ENCODE measurements around the gene PDILT. TPM values are rescaled to one million over a fixed set of nuclear protein-coding genes. Genes with fewer than 3 reads are reported as not detected.

The PDILT gene
- total and polyA plus RNA-seq, 9 of the 15 experiments (the other 6 are each of a cell fraction or from before 2014, with no cell fraction given), result not detected

GRCh38 chr16:20372701-20373100 is 31.8 kb downstream of the PDILT start:
- Histone ChIP-seq H3K4me1 (replicated peaks in 1 of 2; ENCODE audit: control insufficient read depth in 2 of 2, insufficient read depth in 2 of 2, low read length in 2 of 2) (no peaks in the 10 kb centered on the region), H3K27me3 (ENCODE audit: control insufficient read depth in 2 of 2, insufficient read depth in 2 of 2, low read length in 2 of 2) (no peaks in the 10 kb centered on the region), H2AFZ (ENCODE audit: low read depth, low read length) (no peak overlapping the region), H4K20me1 (replicated peaks; ENCODE audit: control insufficient read depth, insufficient read depth, low read length) (no peaks in the 10 kb centered on the region), H3K36me3 (ENCODE audit: control insufficient read depth, insufficient read depth, low read length) (no peaks in the 10 kb centered on the region), H3K9me1 (ENCODE audit: control insufficient read depth, insufficient read depth, low read length) (no peaks in the 10 kb centered on the region), H3K4me2 (ENCODE audit: insufficient read depth, low read length) (no peak overlapping the region), H3K79me2 (ENCODE audit: control insufficient read depth, insufficient read depth, low read length) (no peaks in the 10 kb centered on the region), H3K4me3 (no peak overlapping the region), H3K9ac (ENCODE audit: insufficient read depth in 1 of 2, low read depth in 2 of 2, low read length in 2 of 2) (no peak overlapping the region), H3K27ac (ENCODE audit: extremely low read depth, low read depth, low read length) (no peak overlapping the region), H3K9me3 (replicated peaks; ENCODE audit: control insufficient read depth, insufficient read depth, low read depth, low read length) (no peaks in the 10 kb centered on the region)
- POLR2A ChIA-PET, result interaction anchor here (0.6 to 0.7 kb wide), 2 partner anchors 10 to 428 kb away, joined by 3 read pairs; no protein-coding TSS in a partner anchor
- intact Hi-C loops (cut with micrococcal nuclease), result no loop called here
- BruUV-seq (replicated peaks), result no TSS peak
- CTCF ChIA-PET (ENCODE audit: low intra/inter-chr PET ratio), result no interaction called here
- FAIRE-seq (no peak), ATAC-seq (no peak), DNase-seq (ENCODE audit: extremely low read depth in 1 of 4, low spot score in 3 of 4) (no peak)
- WGBS (ENCODE audit: insufficient coverage, low coverage, missing lambda C conversion rate), result under 1% methylated on average over 5 of the region's 5 CpGs
- in situ Hi-C loops (cut with MboI), result no loop called here
- no peak for TF ChIP-seq ETV1 (tag; conservative IDR thresholded peaks at IDR 0.05; ENCODE audit: low read depth)
- TF ChIP-seq ILK (tag; IDR thresholded peaks at IDR 0.05; ENCODE audit: borderline replicate concordance, low read depth), result no peak
- TF ChIP-seq FOXP4 (CRISPR knock-in tag; IDR thresholded peaks at IDR 0.05; ENCODE audit: borderline replicate concordance), result no peak
- TF ChIP-seq, protein P1, sequence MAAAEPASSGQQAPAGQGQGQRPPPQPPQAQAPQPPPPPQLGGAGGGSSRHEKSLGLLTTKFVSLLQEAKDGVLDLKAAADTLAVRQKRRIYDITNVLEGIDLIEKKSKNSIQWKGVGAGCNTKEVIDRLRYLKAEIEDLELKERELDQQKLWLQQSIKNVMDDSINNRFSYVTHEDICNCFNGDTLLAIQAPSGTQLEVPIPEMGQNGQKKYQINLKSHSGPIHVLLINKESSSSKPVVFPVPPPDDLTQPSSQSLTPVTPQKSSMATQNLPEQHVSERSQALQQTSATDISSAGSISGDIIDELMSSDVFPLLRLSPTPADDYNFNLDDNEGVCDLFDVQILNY (CRISPR knock-in tag; IDR thresholded peaks at IDR 0.05), result no peak
- no peak for TF ChIP-seq MTA2 (IDR thresholded peaks at IDR 0.05; ENCODE audit: low read depth)
- TF ChIP-seq ZNF644 (tag; IDR thresholded peaks at IDR 0.05; ENCODE audit: low read depth), result no peak
- TF ChIP-seq ZNF436 (CRISPR knock-in tag; IDR thresholded peaks at IDR 0.05), result no peak
- no peak for TF ChIP-seq SNRNP70 (optimal IDR thresholded peaks at IDR 0.05; ENCODE audit: low read depth, low read length)
- TF ChIP-seq, protein P2, sequence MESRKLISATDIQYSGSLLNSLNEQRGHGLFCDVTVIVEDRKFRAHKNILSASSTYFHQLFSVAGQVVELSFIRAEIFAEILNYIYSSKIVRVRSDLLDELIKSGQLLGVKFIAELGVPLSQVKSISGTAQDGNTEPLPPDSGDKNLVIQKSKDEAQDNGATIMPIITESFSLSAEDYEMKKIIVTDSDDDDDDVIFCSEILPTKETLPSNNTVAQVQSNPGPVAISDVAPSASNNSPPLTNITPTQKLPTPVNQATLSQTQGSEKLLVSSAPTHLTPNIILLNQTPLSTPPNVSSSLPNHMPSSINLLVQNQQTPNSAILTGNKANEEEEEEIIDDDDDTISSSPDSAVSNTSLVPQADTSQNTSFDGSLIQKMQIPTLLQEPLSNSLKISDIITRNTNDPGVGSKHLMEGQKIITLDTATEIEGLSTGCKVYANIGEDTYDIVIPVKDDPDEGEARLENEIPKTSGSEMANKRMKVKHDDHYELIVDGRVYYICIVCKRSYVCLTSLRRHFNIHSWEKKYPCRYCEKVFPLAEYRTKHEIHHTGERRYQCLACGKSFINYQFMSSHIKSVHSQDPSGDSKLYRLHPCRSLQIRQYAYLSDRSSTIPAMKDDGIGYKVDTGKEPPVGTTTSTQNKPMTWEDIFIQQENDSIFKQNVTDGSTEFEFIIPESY (CRISPR knock-in tag; IDR thresholded peaks at IDR 0.05), result no peak
